HG02852 (cell line): ENCODE results near the gene IL24.
"Not testable (repeated sequence)": the region's sequence is repeated elsewhere in the genome, so short reads cannot be mapped to it uniquely, and the experiment has no call there.

Source experiments
- ATAC-seq: cut with Tn5 transposase; IDR thresholded peaks from one replicate; pipeline ENCODE4 v1.9.1; 2021; ENCODE audit warnings: mild to moderate bottlenecking, moderate library complexity; ENCODE audit not compliant: unreplicated experiment

Gene IL24

GRCh38 chr1:206923961-206924557 is 26.8 kb downstream of the IL24 start:
- not testable (repeated sequence) for ATAC-seq

- peak; percentile 25 for ATAC-seq
Observed at GRCh38 chr1:206924592-206925105, 27.4 kb downstream of the IL24 start.

GRCh38 chr1:206925106-206925736 is 28.0 kb downstream of the IL24 start:
- peak; percentile 50 for ATAC-seq

- no peak for ATAC-seq
Observed at GRCh38 chr1:206926286-206926685, 29.0 kb downstream of the IL24 start.

GRCh38 chr1:206929524-206929923 is 32.3 kb downstream of the IL24 start:
- no peak for ATAC-seq

- ATAC-seq, result peak; percentile 81
Observed at GRCh38 chr1:206930210-206930798, 33.1 kb downstream of the IL24 start.

- ATAC-seq, result no peak
Observed at GRCh38 chr1:206931709-206932108, 34.5 kb downstream of the IL24 start.

GRCh38 chr1:206932177-206932576 is 34.9 kb downstream of the IL24 start:
- ATAC-seq, result no peak

- ATAC-seq, result no peak
Observed at GRCh38 chr1:206933333-206933945, 36.2 kb downstream of the IL24 start.

GRCh38 chr1:206935491-206936067 is 38.3 kb downstream of the IL24 start:
- ATAC-seq, result no peak

- ATAC-seq, result no peak
Observed at GRCh38 chr1:206937425-206937824, 40.2 kb downstream of the IL24 start.

GRCh38 chr1:206939131-206939530 is 41.9 kb downstream of the IL24 start:
- no peak for ATAC-seq

GRCh38 chr1:206939841-206940587 is 42.8 kb downstream of the IL24 start:
- no peak for ATAC-seq

GRCh38 chr1:206940588-206940936 is 43.3 kb downstream of the IL24 start:
- ATAC-seq, result no peak

- no peak for ATAC-seq
Observed at GRCh38 chr1:206941766-206942418, 44.6 kb downstream of the IL24 start.

- ATAC-seq, result no peak
Observed at GRCh38 chr1:206944703-206945102, 47.5 kb downstream of the IL24 start.

GRCh38 chr1:206945779-206946178 is 48.5 kb downstream of the IL24 start:
- ATAC-seq, result no peak

- ATAC-seq, result no peak
Observed at GRCh38 chr1:206946261-206946660, 49.0 kb downstream of the IL24 start, which contains the start of gene PIGR. Gene PIGR (minus strand): TSS chr1:206946466. CDS start chr1:206940531, 5,935 bp downstream.

GRCh38 chr1:206947255-206947654 is 50.0 kb downstream of the IL24 start:
- no peak for ATAC-seq

GRCh38 chr1:206949208-206949607 is 52.0 kb downstream of the IL24 start:
- no peak for ATAC-seq
